ENCODE data around the gene CPA4.
"Not testable (repeated sequence)": the region's sequence is repeated elsewhere in the genome, so short reads cannot be mapped to it uniquely, and the experiment has no call there.

The CPA4 gene

GRCh38 chr7:130303551-130303950 lies 10.6 kb downstream of the CPA4 start:
- DNase-seq: no peak

DNA sequence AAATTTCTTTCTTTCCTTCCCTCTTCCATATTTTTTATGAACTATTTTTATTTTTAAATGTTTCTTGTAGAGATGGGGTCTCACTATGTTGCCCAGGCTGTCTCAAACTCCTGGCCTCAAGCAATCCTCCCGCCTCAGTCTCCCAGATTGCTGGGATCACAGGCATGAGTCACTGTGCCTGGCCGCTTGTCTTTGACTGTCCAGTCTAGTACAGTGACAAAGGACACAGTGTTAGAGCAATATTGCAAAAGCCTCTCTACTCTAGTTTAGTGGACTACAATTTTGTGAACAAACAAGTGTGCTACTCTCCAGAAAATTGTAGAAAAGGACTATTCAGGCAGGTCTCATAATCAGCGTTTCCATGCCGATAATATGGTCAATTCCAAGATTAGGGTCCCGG lies 11.0 kb downstream of the CPA4 start:
- DNase-seq: no peak

GRCh38 chr7:130304878-130305277 lies 11.9 kb downstream of the CPA4 start:
- DNase-seq: no peak

GRCh38 chr7:130305433-130306042 lies 12.6 kb downstream of the CPA4 start:
- no peak for DNase-seq

GRCh38 chr7:130309986-130310385 lies 17.0 kb downstream of the CPA4 start:
- DNase-seq: no peak

GRCh38 chr7:130314305-130314704 lies 21.3 kb downstream of the CPA4 start:
- DNase-seq: no peak

GRCh38 chr7:130319541-130319940 lies 26.6 kb downstream of the CPA4 start:
- no peak for DNase-seq

- not testable (repeated sequence) for DNase-seq
Measured at GRCh38 chr7:130321542-130322229, 28.7 kb downstream of the CPA4 start.

GRCh38 chr7:130322615-130323014 lies 29.7 kb downstream of the CPA4 start:
- no peak for DNase-seq

DNA sequence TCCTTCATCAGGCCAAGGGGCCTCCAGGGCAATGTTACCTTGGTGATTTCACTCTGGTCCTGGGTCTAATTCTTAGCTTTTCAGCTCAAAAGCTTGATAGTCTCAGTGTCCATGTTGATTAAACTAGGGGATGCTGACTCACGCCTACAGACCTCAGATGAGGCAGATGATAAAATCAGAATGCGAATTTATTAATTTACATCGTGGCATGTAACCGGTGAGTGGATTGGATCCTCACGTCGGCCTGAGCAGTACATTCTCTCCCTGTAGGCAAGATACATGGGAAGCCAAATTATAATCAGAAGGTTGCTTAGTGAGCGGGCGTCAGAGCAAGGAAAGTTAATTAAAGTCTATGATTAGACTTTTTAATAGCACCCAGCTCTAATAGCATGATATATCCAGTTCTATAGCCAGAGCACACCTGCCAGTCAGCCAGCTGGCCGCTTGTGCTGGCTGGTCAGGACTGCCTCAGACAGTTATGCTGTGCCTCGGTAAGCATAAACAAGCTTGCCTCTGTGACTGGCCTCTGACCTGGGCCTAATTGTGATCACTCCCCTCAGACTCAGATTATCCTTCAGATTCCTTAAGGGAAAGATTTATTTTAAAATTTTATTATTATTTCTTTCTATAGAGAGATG lies 31.5 kb downstream of the CPA4 start:
- peak; percentile 47 for DNase-seq

DNA sequence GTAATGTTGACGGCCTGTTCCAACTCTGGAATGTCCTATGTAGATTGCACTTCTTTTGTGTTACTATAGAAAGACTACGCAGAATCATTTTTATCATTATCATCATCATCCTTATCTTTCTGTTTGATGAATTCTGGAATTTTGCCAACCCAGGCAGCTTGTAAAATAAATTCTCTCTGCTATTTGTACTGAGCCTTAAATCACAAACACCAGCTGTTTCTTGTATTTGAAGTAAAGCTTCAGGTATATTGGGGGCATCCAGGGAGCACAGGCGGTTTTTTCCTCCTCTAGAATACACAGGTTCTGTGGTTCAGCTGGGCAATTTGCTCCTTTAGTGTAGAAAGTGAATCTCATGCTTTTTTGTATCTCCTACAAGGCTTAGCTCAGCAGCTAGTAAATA lies 36.7 kb downstream of the CPA4 start:
- peak; percentile 67 for DNase-seq

- DNase-seq: no peak
Measured at GRCh38 chr7:130332259-130333053, 39.5 kb downstream of the CPA4 start.

- no peak for DNase-seq
Measured at GRCh38 chr7:130333832-130334231, 40.9 kb downstream of the CPA4 start.

- no peak for DNase-seq
Measured at GRCh38 chr7:130334274-130334673, 41.3 kb downstream of the CPA4 start.

DNA sequence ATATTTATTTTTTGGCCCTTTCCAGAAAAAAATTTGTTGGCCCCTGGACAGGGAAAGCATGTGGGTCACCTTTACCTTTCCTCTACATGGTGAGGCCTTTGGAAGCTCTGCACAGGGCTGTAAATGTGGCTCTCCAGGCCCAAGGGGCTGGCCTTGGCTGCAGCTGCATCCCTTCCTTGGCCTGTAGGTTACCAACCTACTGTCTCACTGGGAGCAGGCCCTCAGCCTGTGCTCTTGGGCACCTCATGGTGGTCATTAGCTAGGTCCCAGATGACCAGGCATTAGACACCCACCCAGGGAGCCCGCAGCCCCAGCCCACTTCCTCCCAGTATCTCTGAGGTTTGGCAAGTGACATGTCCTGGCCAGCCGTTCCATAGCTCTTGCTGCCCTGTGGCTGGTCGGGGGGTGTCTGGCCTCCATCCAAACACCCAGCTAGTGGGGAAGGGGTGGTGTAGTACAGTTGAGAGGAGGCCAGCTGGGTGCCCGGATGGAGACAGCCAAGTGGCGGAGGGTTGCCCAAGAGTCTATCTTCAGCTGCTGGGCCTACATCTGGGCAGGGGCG lies 44.5 kb downstream of the CPA4 start:
- DNase-seq: no peak

GRCh38 chr7:130338233-130338632 lies 45.3 kb downstream of the CPA4 start:
- no peak for DNase-seq

DNA sequence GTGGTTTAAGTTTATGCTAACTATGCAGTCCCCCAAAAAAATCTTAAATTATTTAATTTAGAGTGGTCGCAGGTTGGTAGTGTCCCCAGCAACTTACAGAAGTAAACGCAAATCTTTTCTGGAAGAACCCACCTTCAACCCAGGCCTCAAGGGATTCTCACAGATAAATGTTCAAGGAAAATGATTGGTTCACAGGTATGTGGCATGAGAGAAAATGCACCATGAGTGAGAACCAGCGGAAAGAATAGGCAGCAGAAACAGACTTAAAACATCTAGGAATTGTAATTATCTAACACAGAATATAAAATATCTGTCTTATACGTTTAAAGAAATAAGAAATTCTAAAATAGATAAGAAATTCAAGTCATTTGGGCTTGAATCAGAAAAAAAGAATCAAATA lies 48.9 kb downstream of the CPA4 start:
- DNase-seq: no peak

DNA sequence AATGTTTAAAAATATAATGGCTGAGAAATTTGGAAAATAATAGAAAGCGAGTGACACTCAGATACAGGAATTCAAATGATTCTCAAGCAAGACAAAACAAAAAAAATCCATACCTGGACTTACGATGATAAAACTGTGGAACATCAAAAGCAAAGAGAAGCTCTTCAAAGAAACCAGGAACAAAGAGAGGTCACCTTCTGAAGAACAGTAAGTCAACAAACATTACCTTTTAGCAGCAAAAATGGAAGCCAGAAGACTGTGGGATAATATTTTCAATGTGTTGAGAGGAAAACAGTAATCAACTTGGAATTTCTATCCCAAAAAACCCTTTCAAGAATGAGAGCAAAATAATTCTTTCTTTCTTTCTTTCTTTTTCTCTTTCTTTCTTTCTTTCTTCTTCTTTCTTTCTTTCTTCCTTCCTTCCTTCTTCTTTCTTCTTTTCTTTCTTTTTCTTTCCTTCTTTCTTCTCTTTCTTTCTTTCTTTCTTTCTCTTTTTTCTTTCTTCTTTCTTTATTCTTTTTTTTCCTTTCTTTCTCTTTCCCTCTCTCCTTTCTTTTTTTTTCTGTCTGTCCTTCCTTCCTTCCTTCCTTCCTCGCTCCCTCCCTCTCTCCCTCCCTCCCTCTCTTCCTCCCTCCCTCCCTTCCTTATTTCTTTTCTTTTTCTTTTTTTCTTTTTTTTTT lies 49.9 kb downstream of the CPA4 start:
- no peak for DNase-seq

DNA sequence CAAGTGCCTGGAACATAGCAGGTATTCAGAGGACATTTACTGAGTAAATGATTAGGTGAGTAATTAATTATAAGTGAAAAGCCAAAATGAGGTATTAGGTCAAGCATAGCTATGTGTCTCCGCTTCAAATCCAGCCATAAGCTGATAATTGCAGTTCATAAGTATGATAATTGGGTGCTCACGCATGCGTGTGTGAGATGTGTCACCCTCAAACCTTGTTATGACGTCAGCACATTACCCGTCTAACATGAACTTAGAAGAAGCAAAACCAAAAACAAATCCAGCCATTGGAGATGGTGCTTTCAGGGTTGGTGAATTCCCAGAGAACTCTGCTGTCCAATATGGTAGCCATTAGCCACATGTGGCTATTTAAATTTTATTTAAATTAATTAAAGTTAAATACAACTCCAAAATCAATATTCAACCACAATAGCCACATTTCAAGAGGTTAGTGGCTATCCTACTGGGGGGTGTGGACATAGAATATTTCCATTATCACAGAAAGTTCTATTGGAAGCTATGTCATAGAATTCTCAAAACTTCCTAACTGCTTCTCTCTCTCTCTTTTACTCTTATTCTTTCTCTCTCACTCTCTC lies 51.4 kb downstream of the CPA4 start, which contains the start of gene CPA5:
CPA5 (plus strand) TSS at position 546 of the 596 bp plus-strand sequence. CDS start 1,670 bp downstream, outside the sequence.
- DNase-seq: no peak

GRCh38 chr7:130345136-130345535 lies 52.2 kb downstream of the CPA4 start:
- DNase-seq: no peak

DNA sequence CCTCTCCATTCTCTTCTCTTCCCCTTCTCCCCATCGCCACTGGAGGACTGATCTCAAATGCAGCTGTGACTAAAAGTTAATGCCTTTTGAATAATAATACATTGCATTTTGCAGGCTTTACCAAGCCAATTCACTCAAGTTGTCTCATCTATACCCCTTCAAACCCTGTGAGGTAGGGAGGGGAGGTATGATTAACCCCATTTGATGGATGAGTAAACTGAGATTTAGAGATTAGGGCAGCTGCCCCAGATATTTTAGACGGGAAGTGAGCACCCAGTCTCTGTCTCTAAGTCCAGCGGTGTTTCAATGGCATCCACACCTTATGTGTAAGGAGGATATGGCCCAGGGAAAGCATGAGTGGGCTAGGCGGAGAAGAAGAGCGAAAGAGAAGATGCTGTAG lies 52.8 kb downstream of the CPA4 start:
- DNase-seq: no peak

All from DMS 273 treated with DMSO at 0.1 percent for 48 hours (cell line).